BJ (cell line): ENCODE data around the gene STRADB. TPM values are rescaled to one million over a fixed set of nuclear protein-coding genes. Genes with fewer than 3 reads are reported as not detected.

Experiments used
- CTCF ChIA-PET: fragments of 350-600 bp; formaldehyde crosslinking; extraction: SDS; loops from one replicate; lab custom pipeline; 2021; ENCODE audit warnings: antibody characterized with exemption, inconsistent platforms; lab: Yijun Ruan, JAX
- POLR2A ChIA-PET: fragments of 300-600 bp; sonication (Branson Sonifier 250); formaldehyde crosslinking; extraction: SDS; loops from one replicate; lab custom pipeline; 2021; ENCODE audit warnings: antibody characterized with exemption; lab: Charles Lee
- DNase-seq: peaks from one replicate; pipeline ENCODE4 v3.0.0-alpha.2; 2011; ENCODE audit warnings: low read depth
- H3K27me3 ChIP-seq: 2 replicates; pipeline ENCODE4 v1.6.0; 2011; ENCODE audit warnings: low read length; ENCODE audit not compliant: control insufficient read depth, insufficient read depth
- H3K36me3 ChIP-seq: 2 replicates; pipeline ENCODE4 v1.5.1; 2011; ENCODE audit warnings: low read length; ENCODE audit not compliant: control insufficient read depth, insufficient read depth
- H3K4me3 ChIP-seq: 2 replicates; pipeline ENCODE4 v1.5.1; 2011; ENCODE audit warnings: low read depth, mild to moderate bottlenecking, control low read depth, low read length
- polyA plus RNA-seq: library from polyadenylated mRNA; depleted of rRNA; stranded (reverse); fragments of >200 nt; gene quantifications from 2 replicates; pipeline ENCODE4 v1.2.3, GENCODE V29; 2011; rRNA removed
- small RNA-seq: library from RNA; depleted of rRNA; stranded (forward); fragments of <200 nt; gene quantifications from one replicate; pipeline ENCODE3, GENCODE V24; 2012; ENCODE audit warnings: low replicate concordance, low read depth; ENCODE audit not compliant: insufficient read length
- TF ChIP-seq, protein P1 (sequence below): IDR thresholded peaks from 2 replicates; pipeline ENCODE4 v1.5.1; 2011; ENCODE audit warnings: low read depth, mild to moderate bottlenecking, control low read depth, inconsistent platforms, low read length, moderate library complexity; ENCODE audit not compliant: insufficient read depth

STRADB gene
- polyA plus RNA-seq, 1 experiment, result 18.2 TPM

DNA sequence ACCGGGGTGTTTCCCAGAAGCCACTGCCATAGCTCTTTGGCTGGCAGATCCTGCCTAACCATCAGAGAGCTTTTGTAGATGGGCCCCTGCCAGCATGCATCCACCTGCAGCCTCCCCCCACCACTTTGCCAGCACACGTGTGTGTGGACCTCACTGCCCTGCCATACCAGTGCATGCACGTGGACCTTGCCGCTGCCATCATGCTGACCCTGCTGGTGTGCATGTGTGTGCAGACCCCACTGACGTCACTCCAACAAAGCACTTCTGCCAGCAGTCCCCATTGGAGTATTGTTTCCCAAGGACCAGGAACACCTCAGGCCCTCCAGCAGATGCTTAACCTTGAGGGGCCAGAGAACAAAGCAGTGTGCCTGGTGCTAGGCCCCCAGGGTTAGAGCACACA, 71.4 kb downstream of the STRADB start:
- TF ChIP-seq, protein P1, sequence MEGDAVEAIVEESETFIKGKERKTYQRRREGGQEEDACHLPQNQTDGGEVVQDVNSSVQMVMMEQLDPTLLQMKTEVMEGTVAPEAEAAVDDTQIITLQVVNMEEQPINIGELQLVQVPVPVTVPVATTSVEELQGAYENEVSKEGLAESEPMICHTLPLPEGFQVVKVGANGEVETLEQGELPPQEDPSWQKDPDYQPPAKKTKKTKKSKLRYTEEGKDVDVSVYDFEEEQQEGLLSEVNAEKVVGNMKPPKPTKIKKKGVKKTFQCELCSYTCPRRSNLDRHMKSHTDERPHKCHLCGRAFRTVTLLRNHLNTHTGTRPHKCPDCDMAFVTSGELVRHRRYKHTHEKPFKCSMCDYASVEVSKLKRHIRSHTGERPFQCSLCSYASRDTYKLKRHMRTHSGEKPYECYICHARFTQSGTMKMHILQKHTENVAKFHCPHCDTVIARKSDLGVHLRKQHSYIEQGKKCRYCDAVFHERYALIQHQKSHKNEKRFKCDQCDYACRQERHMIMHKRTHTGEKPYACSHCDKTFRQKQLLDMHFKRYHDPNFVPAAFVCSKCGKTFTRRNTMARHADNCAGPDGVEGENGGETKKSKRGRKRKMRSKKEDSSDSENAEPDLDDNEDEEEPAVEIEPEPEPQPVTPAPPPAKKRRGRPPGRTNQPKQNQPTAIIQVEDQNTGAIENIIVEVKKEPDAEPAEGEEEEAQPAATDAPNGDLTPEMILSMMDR, result no peak
- no peaks in the 10 kb centered on the region for H3K27me3 ChIP-seq
- POLR2A ChIA-PET, result interaction anchor here (0.7 kb wide), 1 partner anchor 12 kb away, joined by 3 read pairs; no protein-coding TSS in a partner anchor
- DNase-seq, result no peak
- H3K36me3 ChIP-seq, result no peaks in the 10 kb centered on the region
- H3K4me3 ChIP-seq, result no peak overlapping the region
- CTCF ChIA-PET, result no interaction called here

DNA sequence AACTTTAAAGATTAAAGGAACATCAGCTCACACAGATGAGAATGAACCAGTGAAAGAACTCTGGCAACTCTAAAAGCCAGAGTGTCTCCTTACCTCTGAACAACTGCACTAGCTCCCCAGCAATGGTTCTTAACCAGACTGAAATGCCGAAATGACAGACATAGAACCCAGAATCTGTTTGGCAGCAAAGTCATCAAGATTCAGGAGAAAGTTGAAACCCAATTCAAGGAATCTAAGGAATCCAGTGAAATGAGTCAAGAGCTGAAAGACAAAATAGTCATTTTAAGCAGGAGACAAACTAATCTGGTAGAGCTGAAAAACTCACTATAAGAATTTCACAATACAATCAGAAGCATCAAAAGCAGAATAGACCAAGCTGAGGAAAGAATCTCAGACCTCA, 72.0 kb downstream of the STRADB start:
- POLR2A ChIA-PET, result interaction anchor here (0.7 kb wide), 1 partner anchor 12 kb away, joined by 3 read pairs; no protein-coding TSS in a partner anchor
- Histone ChIP-seq H3K36me3 (no peaks in the 10 kb centered on the region), H3K4me3 (no peak overlapping the region), H3K27me3 (no peaks in the 10 kb centered on the region)
- DNase-seq, result no peak
- CTCF ChIA-PET, result no interaction called here
- TF ChIP-seq, protein P1, result no peak

Small RNA genes lying within 50 kb of the gene (small RNA-seq; reads per million reads assigned to genes)
- not detected for gene RF00019

Other genes with a start within 250 kb of the STRADB start
- gene CASP8, start 191.2 kb upstream of the STRADB start, polyA plus RNA-seq, result 10.3 and 16.8 TPM in 2 replicates
- gene FLACC1, start 94.4 kb upstream of the STRADB start, polyA plus RNA-seq, result 0.49 and 1.1 TPM in 2 replicates
- 25.3 and 34.7 TPM in 2 replicates for gene TRAK2, start 282 bp upstream of the STRADB start, polyA plus RNA-seq
- 48.6 and 83.7 TPM in 2 replicates for gene TMEM237, start 191.8 kb downstream of the STRADB start, polyA plus RNA-seq
- gene MPP4, start 246.9 kb downstream of the STRADB start, polyA plus RNA-seq, result 3.8 and 5.9 TPM in 2 replicates